Stimulated activated CD8-positive, alpha-beta memory T cell treated with anti-CD3 and anti-CD28 coated beads, Interleukin-7, amount 100 ng/mL, for 4 hours (primary cell): ENCODE measurements around the gene DLG2.

Source experiments
- DNase-seq, 2 donors: peaks; one replicate each; pipeline ENCODE4 v3.0.0-alpha.2; 2020; ENCODE audit warnings: low read depth in 2 of 2

The DLG2 gene

GRCh38 chr11:84021291-84021690 lies 1605.9 kb downstream of the DLG2 start:
- no peak for DNase-seq

GRCh38 chr11:84019571-84020194 lies 1607.5 kb downstream of the DLG2 start:
- no peak for DNase-seq

- no peak for DNase-seq
Measured at GRCh38 chr11:84014539-84014938, 1612.6 kb downstream of the DLG2 start.

- DNase-seq = no peak
Measured at GRCh38 chr11:84012171-84012826, 1614.8 kb downstream of the DLG2 start.

GRCh38 chr11:84003181-84003580 lies 1624.0 kb downstream of the DLG2 start:
- no peak for DNase-seq

- DNase-seq = no peak
Measured at GRCh38 chr11:83998921-83999320, 1628.2 kb downstream of the DLG2 start.

GRCh38 chr11:83990160-83990733 lies 1636.9 kb downstream of the DLG2 start:
- DNase-seq = no peak

GRCh38 chr11:83982825-83983224 lies 1644.3 kb downstream of the DLG2 start:
- no peak for DNase-seq

GRCh38 chr11:83979593-83979992 lies 1647.6 kb downstream of the DLG2 start:
- DNase-seq = no peak

GRCh38 chr11:83978942-83979341 lies 1648.2 kb downstream of the DLG2 start:
- no peak for DNase-seq

GRCh38 chr11:83976086-83976485 lies 1651.1 kb downstream of the DLG2 start:
- DNase-seq = no peak

- no peak for DNase-seq
Measured at GRCh38 chr11:83972536-83972935, 1654.6 kb downstream of the DLG2 start.

- DNase-seq = no peak
Measured at GRCh38 chr11:83971063-83971462, 1656.1 kb downstream of the DLG2 start.

GRCh38 chr11:83970061-83970671 lies 1657.0 kb downstream of the DLG2 start:
- no peak for DNase-seq

GRCh38 chr11:83957038-83957900 lies 1669.9 kb downstream of the DLG2 start:
- DNase-seq = no peak

GRCh38 chr11:83956119-83956697 lies 1670.9 kb downstream of the DLG2 start:
- no peak for DNase-seq

GRCh38 chr11:83954780-83955179 lies 1672.4 kb downstream of the DLG2 start:
- no peak for DNase-seq

GRCh38 chr11:83951521-83951920 lies 1675.6 kb downstream of the DLG2 start:
- no peak for DNase-seq

- DNase-seq = no peak
Measured at GRCh38 chr11:83948200-83948599, 1678.9 kb downstream of the DLG2 start.

- DNase-seq = no peak
Measured at GRCh38 chr11:83945976-83946375, 1681.2 kb downstream of the DLG2 start.

- no peak for DNase-seq
Measured at GRCh38 chr11:83941050-83941449, 1686.1 kb downstream of the DLG2 start.

GRCh38 chr11:83938148-83938547 lies 1689.0 kb downstream of the DLG2 start:
- no peak for DNase-seq
